Colonic mucosa (tissue), 4 donors: Measurements from ENCODE around the gene RBM19. TPM values are rescaled to one million over a fixed set of nuclear protein-coding genes. Genes with fewer than 3 reads are reported as not detected.

ENCODE experiments used
- DNase-seq: peaks from one replicate; pipeline ENCODE4 v3.0.0-alpha.2; 2020
- H3K27ac ChIP-seq: fragments of 200-600 bp; one replicate; pipeline ENCODE4 v1.8.0; 2021
- H3K27me3 ChIP-seq: fragments of 200-600 bp; one replicate; pipeline ENCODE4 v1.8.0; 2021
- H3K36me3 ChIP-seq: fragments of 200-600 bp; one replicate; pipeline ENCODE4 v1.8.0; 2021
- H3K4me1 ChIP-seq: fragments of 200-600 bp; one replicate; pipeline ENCODE4 v1.8.0; 2021; ENCODE audit warnings: mild to moderate bottlenecking
- H3K4me3 ChIP-seq: fragments of 200-600 bp; one replicate; pipeline ENCODE4 v1.8.0; 2021
- H3K9ac ChIP-seq, 2 donors: one replicate each; pipeline ENCODE4 v1.7.0; 2013; ENCODE audit warnings: control low read depth in 2 of 2, low read depth in 2 of 2, low read length in 2 of 2
- H3K9me3 ChIP-seq: fragments of 200-600 bp; one replicate; pipeline ENCODE4 v1.8.0; 2021
- CTCF ChIP-seq: fragments of 200-600 bp; IDR thresholded peaks from one replicate; pipeline ENCODE4 v1.8.0; 2022; ENCODE audit warnings: antibody characterized with exemption, mild to moderate bottlenecking
- intact Hi-C: fragments of 100-400 bp; cut with DNase I; formaldehyde crosslinking; loops from one replicate; pipeline ENCODE4 v1.14.1; 2022
- total RNA-seq, 2 donors: library from RNA; stranded (reverse); fragmentation: NEBNext Ultra II Directional in 1 of 2; extraction: Animal tissue kit (Norgen Biotek cat#: 25700) in 1 of 2; gene quantifications; one replicate each; pipeline ENCODE4 v1.2.1, GENCODE V29; 2021
- donor health status: healthy.
- donor health status: DM: no; HTN: no; CAD: no.
- donor health status: DM: no; HTN: no; CAD: no.

RBM19 gene
- total RNA-seq, 2 donors from 2014 or later = 13.5 to 33.1 TPM

- no peak overlapping the region for H3K4me3 ChIP-seq
- H3K9me3 ChIP-seq = no peaks in the 10 kb centered on the region
- no peak overlapping the region for H3K9ac ChIP-seq
- H3K36me3 ChIP-seq = no peaks in the 10 kb centered on the region
- intact Hi-C loops = no loop called here
- no peak overlapping the region for H3K27ac ChIP-seq
- no peaks in the 10 kb centered on the region for H3K27me3 ChIP-seq
- no peaks in the 10 kb centered on the region for H3K4me1 ChIP-seq
- no peak for DNase-seq
- TF ChIP-seq CTCF = no peak
Measured at GRCh38 chr12:113870035-113870434, 96.1 kb downstream of the RBM19 start.

- no peak overlapping the region for H3K27ac ChIP-seq
- TF ChIP-seq CTCF = no peak
- intact Hi-C loops = no loop called here
- no peaks in the 10 kb centered on the region for H3K27me3 ChIP-seq
- no peaks in the 10 kb centered on the region for H3K36me3 ChIP-seq
- no peak overlapping the region for H3K4me3 ChIP-seq
- H3K4me1 ChIP-seq = no peaks in the 10 kb centered on the region
- H3K9ac ChIP-seq = no peak overlapping the region
- no peaks in the 10 kb centered on the region for H3K9me3 ChIP-seq
- no peak for DNase-seq
Measured at GRCh38 chr12:113868365-113868764, 97.8 kb downstream of the RBM19 start.

- no peak overlapping the region for H3K27ac ChIP-seq
- H3K9me3 ChIP-seq = no peaks in the 10 kb centered on the region
- no peak for DNase-seq
- H3K4me1 ChIP-seq = no peaks in the 10 kb centered on the region
- no peak overlapping the region for H3K9ac ChIP-seq
- no peaks in the 10 kb centered on the region for H3K36me3 ChIP-seq
- H3K27me3 ChIP-seq = no peaks in the 10 kb centered on the region
- intact Hi-C loops = no loop called here
- TF ChIP-seq CTCF = no peak
- H3K4me3 ChIP-seq = no peak overlapping the region
Measured at GRCh38 chr12:113867258-113867657, 98.9 kb downstream of the RBM19 start.

GRCh38 chr12:113866496-113866895 is 99.6 kb downstream of the RBM19 start:
- intact Hi-C loops = no loop called here
- Histone ChIP-seq H3K4me3 (no peak overlapping the region), H3K36me3 (no peaks in the 10 kb centered on the region), H3K4me1 (no peaks in the 10 kb centered on the region), H3K9ac (no peak overlapping the region), H3K9me3 (no peaks in the 10 kb centered on the region), H3K27me3 (no peaks in the 10 kb centered on the region), H3K27ac (no peak overlapping the region)
- no peak for DNase-seq
- TF ChIP-seq CTCF = no peak

- intact Hi-C loops = no loop called here
- H3K36me3 ChIP-seq = no peaks in the 10 kb centered on the region
- DNase-seq = no peak
- H3K27me3 ChIP-seq = no peaks in the 10 kb centered on the region
- H3K4me3 ChIP-seq = no peak overlapping the region
- no peak overlapping the region for H3K9ac ChIP-seq
- H3K4me1 ChIP-seq = no peaks in the 10 kb centered on the region
- TF ChIP-seq CTCF = no peak
- no peak overlapping the region for H3K27ac ChIP-seq
- no peaks in the 10 kb centered on the region for H3K9me3 ChIP-seq
Measured at GRCh38 chr12:113863455-113863845, 102.7 kb downstream of the RBM19 start.
